HepG2 (cell line): ENCODE results near the gene IFT22.

Source experiments
- BHLHE40 ChIP-seq: IDR thresholded peaks from 2 replicates; pipeline ENCODE4 v1.6.1; 2011; ENCODE audit warnings: low read length, improper control_type of control experiment
- CEBPB ChIP-seq: IDR thresholded peaks from 2 replicates; pipeline ENCODE4 v1.6.1; 2011; ENCODE audit warnings: low read depth, low read length, improper control_type of control experiment, borderline replicate concordance
- CREB1 ChIP-seq, 2 experiments: fragments of 450-650 bp in 1 of 2; IDR thresholded peaks; 2 replicates each; pipeline ENCODE4 v1.6.1; 2016 to 2017; ENCODE audit warnings: control low read depth in 1 of 2, mild to moderate bottlenecking in 1 of 2, missing compliant biosample characterization in 1 of 2, missing genetic modification characterization in 1 of 2
- EP300 ChIP-seq, 3 experiments: sonication (generic) in 1 of 3; formaldehyde crosslinking in 1 of 3; IDR thresholded peaks; 2 replicates each; pipeline versions ENCODE4 v1.5.1 to v1.6.1; 2011 to 2020; ENCODE audit warnings: low read depth in 2 of 3, low read length in 2 of 3, borderline replicate concordance in 1 of 3, improper control_type of control experiment in 1 of 3, mild to moderate bottlenecking in 1 of 3, missing genetic modification reagents in 1 of 3, moderate library complexity in 1 of 3
- FOXP1 ChIP-seq, 2 experiments: fragments of 450-650 bp in 1 of 2; IDR thresholded peaks; 2 replicates each; pipeline ENCODE4 v1.6.1; 2017 to 2018; ENCODE audit warnings: antibody characterized with exemption in 1 of 2
- JUND ChIP-seq: sonication (generic); formaldehyde crosslinking; IDR thresholded peaks from 2 replicates; pipeline ENCODE4 v1.8.0; 2022; ENCODE audit warnings: mild to moderate bottlenecking, missing genetic modification reagents
- PCBP1 ChIP-seq: fragments of 200-400 bp; formaldehyde crosslinking; IDR thresholded peaks from 2 replicates; pipeline ENCODE4 v1.6.1; 2017; ENCODE audit warnings: mild to moderate bottlenecking, low read depth, low read length, borderline replicate concordance
- ZNF205 ChIP-seq: IDR thresholded peaks from 2 replicates; pipeline ENCODE4 v1.6.1; 2018; ENCODE audit warnings: missing biosample characterization, missing genetic modification reagents
- ZNF24 ChIP-seq: fragments of 450-650 bp; IDR thresholded peaks from 2 replicates; pipeline ENCODE4 v1.6.1; 2017; ENCODE audit warnings: antibody characterized with exemption, mild to moderate bottlenecking
- ZNF563 ChIP-seq: sonication (generic); formaldehyde crosslinking; IDR thresholded peaks from 2 replicates; pipeline ENCODE4 v1.8.0; 2022; ENCODE audit warnings: mild to moderate bottlenecking, moderate library complexity, missing genetic modification reagents
- ZNF709 ChIP-seq: sonication (generic); formaldehyde crosslinking; IDR thresholded peaks from 2 replicates; pipeline ENCODE4 v1.5.0; 2020; ENCODE audit warnings: mild to moderate bottlenecking, missing genetic modification reagents
- TF ChIP-seq, protein P1 (sequence below): sonication (generic); formaldehyde crosslinking; IDR thresholded peaks from 2 replicates; pipeline ENCODE4 v1.4.0; 2020; ENCODE audit warnings: missing genetic modification reagents

DNA sequence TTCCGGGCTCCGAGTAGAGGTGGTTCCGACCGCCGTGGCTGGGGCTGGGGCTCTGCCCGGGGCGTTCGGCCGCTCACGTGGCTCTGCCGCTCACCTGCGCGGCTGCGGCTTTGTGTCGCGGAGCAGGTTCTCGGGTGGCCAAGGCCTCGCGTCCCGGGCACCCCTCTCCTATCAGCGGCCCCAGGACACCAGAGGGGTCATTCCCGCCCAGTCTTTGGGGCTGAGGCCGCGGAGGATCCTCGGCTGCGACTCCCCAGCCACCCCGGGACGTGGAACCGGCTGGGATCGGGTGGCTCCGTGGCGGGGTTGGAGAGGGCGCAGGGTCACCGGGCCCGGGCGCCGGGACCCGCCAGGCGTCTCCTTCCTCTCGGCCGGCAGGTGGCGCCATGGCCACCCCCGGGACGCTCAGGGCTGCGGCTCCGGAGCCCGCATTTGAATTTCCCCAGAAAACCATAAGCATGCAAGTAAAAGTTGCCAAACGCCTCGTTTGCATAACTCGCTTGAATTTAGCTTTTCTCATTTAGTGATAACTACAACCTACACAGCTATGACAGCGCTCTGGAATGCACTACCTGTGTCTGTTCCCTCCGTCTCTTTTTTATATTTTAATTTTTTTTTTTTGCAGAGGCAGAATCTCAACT is 42.2 kb upstream of the IFT22 start:
- no peak for TF ChIP-seq JUND (CRISPR knock-in tag)
- TF ChIP-seq EP300 (IDR thresholded peaks at IDR 0.05; ENCODE audit: low read depth in 2 of 2, low read length in 2 of 2), result no peak
- no peak for TF ChIP-seq EP300 (CRISPR knock-in tag; IDR thresholded peaks at IDR 0.05; ENCODE audit: borderline replicate concordance)
- TF ChIP-seq ZNF205, result no peak
- no peak for TF ChIP-seq ZNF24
- peak; percentile 7; the same call in 1 of the 2 replicates for TF ChIP-seq BHLHE40
- no peak for TF ChIP-seq CREB1 (IDR thresholded peaks at IDR 0.05)
- no peak for TF ChIP-seq CREB1 (CRISPR knock-in tag; IDR thresholded peaks at IDR 0.05)
- TF ChIP-seq PCBP1, result no peak; the same call in 1 of the 2 replicates
- TF ChIP-seq FOXP1 (IDR thresholded peaks at IDR 0.05), result no peak
- TF ChIP-seq FOXP1 (CRISPR knock-in tag; IDR thresholded peaks at IDR 0.05), result no peak
- TF ChIP-seq ZNF709, result no peak
- TF ChIP-seq ZNF563 (CRISPR knock-in tag), result no peak; the same call in 1 of the 2 replicates
- no peak for TF ChIP-seq CEBPB
- TF ChIP-seq, protein P1, sequence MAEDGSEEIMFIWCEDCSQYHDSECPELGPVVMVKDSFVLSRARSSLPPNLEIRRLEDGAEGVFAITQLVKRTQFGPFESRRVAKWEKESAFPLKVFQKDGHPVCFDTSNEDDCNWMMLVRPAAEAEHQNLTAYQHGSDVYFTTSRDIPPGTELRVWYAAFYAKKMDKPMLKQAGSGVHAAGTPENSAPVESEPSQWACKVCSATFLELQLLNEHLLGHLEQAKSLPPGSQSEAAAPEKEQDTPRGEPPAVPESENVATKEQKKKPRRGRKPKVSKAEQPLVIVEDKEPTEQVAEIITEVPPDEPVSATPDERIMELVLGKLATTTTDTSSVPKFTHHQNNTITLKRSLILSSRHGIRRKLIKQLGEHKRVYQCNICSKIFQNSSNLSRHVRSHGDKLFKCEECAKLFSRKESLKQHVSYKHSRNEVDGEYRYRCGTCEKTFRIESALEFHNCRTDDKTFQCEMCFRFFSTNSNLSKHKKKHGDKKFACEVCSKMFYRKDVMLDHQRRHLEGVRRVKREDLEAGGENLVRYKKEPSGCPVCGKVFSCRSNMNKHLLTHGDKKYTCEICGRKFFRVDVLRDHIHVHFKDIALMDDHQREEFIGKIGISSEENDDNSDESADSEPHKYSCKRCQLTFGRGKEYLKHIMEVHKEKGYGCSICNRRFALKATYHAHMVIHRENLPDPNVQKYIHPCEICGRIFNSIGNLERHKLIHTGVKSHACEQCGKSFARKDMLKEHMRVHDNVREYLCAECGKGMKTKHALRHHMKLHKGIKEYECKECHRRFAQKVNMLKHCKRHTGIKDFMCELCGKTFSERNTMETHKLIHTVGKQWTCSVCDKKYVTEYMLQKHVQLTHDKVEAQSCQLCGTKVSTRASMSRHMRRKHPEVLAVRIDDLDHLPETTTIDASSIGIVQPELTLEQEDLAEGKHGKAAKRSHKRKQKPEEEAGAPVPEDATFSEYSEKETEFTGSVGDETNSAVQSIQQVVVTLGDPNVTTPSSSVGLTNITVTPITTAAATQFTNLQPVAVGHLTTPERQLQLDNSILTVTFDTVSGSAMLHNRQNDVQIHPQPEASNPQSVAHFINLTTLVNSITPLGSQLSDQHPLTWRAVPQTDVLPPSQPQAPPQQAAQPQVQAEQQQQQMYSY (CRISPR knock-in tag), result no peak
